DND-41 (cell line): Measurements from ENCODE around the gene BAK1.
A peak's percentile ranks its signal among the peaks of the same experiment; 100 is the strongest.

Experiments
- ATAC-seq: fragments of 200-7000 bp; cut with Tn5 transposase; 3 replicates; pipeline ENCODE4 v1.9.1; 2021; ENCODE audit warnings: low read depth; ENCODE audit not compliant: insufficient read depth
- DNase-seq: peaks from one replicate; pipeline ENCODE4 v3.0.0-alpha.2; 2020
- H2AFZ ChIP-seq: 2 replicates; pipeline ENCODE4 v1.6.0; 2012; ENCODE audit warnings: low read depth, low read length
- H3K27ac ChIP-seq: 2 replicates; pipeline ENCODE4 v1.5.1; 2012; ENCODE audit warnings: low read length, inconsistent platforms
- H3K27me3 ChIP-seq: fragments of 200-600 bp; sonication (generic); 2 replicates; pipeline ENCODE4 v1.6.0; 2012; ENCODE audit warnings: low read length, mild to moderate bottlenecking, inconsistent platforms; ENCODE audit not compliant: insufficient read depth, poor library complexity
- H3K36me3 ChIP-seq: 2 replicates; pipeline ENCODE4 v1.5.1; 2012; ENCODE audit warnings: low read length, inconsistent platforms; ENCODE audit not compliant: insufficient read depth
- H3K4me1 ChIP-seq: 2 replicates; pipeline ENCODE4 v1.5.1; 2012; ENCODE audit warnings: mild to moderate bottlenecking, low read length; ENCODE audit not compliant: insufficient read depth
- H3K4me2 ChIP-seq: 2 replicates; pipeline ENCODE4 v1.6.0; 2012; ENCODE audit warnings: mild to moderate bottlenecking, moderate library complexity, low read length, inconsistent platforms; ENCODE audit not compliant: insufficient read depth
- H3K4me3 ChIP-seq, 2 experiments: fragments of 200-600 bp in 1 of 2; shearing (Covaris generic) in 1 of 2; 2 replicates each; pipeline ENCODE4 v1.5.1; 2012 to 2016; ENCODE audit warnings: inconsistent platforms in 2 of 2, low read length in 2 of 2, mild to moderate bottlenecking in 2 of 2, low read depth in 1 of 2, moderate library complexity in 1 of 2
- H3K79me2 ChIP-seq: 2 replicates; pipeline ENCODE4 v1.6.0; 2012; ENCODE audit warnings: low read length, inconsistent platforms; ENCODE audit not compliant: insufficient read depth
- H3K9ac ChIP-seq: 2 replicates; pipeline ENCODE4 v1.6.0; 2012; ENCODE audit warnings: low read depth, mild to moderate bottlenecking, inconsistent platforms, low read length, moderate library complexity
- H3K9me3 ChIP-seq: 2 replicates; pipeline ENCODE4 v1.5.1; 2012; ENCODE audit warnings: low read length, moderate library complexity, mild to moderate bottlenecking, inconsistent platforms; ENCODE audit not compliant: insufficient read depth, severe bottlenecking
- H4K20me1 ChIP-seq: 2 replicates; pipeline ENCODE4 v1.6.0; 2012; ENCODE audit warnings: low read length; ENCODE audit not compliant: insufficient read depth
- EZH2 ChIP-seq: IDR thresholded peaks from 3 replicates; pipeline ENCODE4 v1.6.1; 2012; ENCODE audit warnings: borderline replicate concordance, low read depth, mild to moderate bottlenecking, moderate library complexity, low read length, inconsistent platforms; ENCODE audit not compliant: severe bottlenecking
- TF ChIP-seq, protein P1 (sequence below): IDR thresholded peaks from 2 replicates; pipeline ENCODE4 v1.5.1; 2012; ENCODE audit warnings: borderline replicate concordance, low read length, moderate library complexity, mild to moderate bottlenecking; ENCODE audit not compliant: poor library complexity, severe bottlenecking; ENCODE audit errors: extremely low read depth

BAK1 gene

DNA sequence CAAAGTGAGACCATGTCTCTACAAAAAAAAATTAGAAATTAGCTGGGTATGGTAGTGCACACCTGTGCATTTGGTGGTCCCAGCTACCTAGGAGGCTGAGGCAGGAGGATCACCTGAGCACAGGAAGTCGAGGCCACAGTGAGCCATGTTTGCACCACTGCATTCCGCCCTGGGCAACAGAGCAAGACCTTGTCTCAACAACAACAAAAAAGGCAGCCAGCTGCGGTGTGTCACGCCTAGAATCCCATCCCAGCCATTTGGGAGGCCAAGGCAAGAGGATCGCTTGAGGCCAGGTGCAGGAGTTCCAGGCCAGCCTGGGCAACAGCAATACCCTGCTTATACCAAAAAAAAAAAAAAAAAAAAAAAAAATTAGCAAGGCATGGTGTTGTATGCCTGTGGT lies 1.1 kb upstream of the BAK1 start:
- TF ChIP-seq EZH2 = no peak
- TF ChIP-seq, protein P1, sequence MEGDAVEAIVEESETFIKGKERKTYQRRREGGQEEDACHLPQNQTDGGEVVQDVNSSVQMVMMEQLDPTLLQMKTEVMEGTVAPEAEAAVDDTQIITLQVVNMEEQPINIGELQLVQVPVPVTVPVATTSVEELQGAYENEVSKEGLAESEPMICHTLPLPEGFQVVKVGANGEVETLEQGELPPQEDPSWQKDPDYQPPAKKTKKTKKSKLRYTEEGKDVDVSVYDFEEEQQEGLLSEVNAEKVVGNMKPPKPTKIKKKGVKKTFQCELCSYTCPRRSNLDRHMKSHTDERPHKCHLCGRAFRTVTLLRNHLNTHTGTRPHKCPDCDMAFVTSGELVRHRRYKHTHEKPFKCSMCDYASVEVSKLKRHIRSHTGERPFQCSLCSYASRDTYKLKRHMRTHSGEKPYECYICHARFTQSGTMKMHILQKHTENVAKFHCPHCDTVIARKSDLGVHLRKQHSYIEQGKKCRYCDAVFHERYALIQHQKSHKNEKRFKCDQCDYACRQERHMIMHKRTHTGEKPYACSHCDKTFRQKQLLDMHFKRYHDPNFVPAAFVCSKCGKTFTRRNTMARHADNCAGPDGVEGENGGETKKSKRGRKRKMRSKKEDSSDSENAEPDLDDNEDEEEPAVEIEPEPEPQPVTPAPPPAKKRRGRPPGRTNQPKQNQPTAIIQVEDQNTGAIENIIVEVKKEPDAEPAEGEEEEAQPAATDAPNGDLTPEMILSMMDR = no peak
- H3K27me3 ChIP-seq = no peaks in the 10 kb centered on the region
- peaks cover 18% of the 10 kb centered on the region for H3K36me3 ChIP-seq
- H3K9ac ChIP-seq = no peak overlapping the region
- H3K4me3 ChIP-seq = no peak overlapping the region
- no peak overlapping the region for H3K27ac ChIP-seq
- H3K9me3 ChIP-seq = no peaks in the 10 kb centered on the region
- peaks cover 10% of the 10 kb centered on the region; the same call in 1 of the 2 replicates for H4K20me1 ChIP-seq
- peaks cover 29% of the 10 kb centered on the region for H3K79me2 ChIP-seq
- no peak overlapping the region for H2AFZ ChIP-seq
- peaks cover 44% of the 10 kb centered on the region for H3K4me1 ChIP-seq
- no peak for DNase-seq
- H3K4me2 ChIP-seq = no peak overlapping the region
- ATAC-seq = no peak

DNA sequence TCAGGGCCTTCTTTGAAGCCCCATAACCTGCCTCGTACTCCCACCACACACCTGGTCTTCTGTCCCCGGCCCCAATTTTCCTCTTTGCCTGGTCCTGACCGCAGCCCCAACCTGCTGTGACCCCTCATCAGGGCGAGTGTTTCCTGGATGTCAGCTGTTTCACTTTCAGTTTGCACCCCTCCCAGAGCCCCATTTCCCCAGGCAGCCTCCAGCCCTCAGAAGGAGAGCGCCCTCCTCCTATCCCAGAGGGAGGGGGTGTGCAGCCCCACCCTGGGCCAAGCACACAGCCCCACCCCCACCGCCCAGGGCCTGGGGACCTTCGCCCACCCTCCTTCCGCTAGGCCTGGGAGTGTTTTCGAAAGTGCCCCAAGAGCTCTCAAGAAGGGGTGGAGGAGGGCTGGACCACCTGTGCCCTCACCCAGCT lies 1.5 kb downstream of the BAK1 start:
- Histone ChIP-seq H3K4me2 (peak overlapping the region; percentile 92), H4K20me1 (peaks cover 10% of the 10 kb centered on the region; the same call in 1 of the 2 replicates), H3K4me3 (peak overlapping the region; percentile 68 to 74; a peak in 3 of 4 replicates), H3K36me3 (peaks cover 41% of the 10 kb centered on the region), H2AFZ (no peak overlapping the region), H3K4me1 (peaks cover 26% of the 10 kb centered on the region), H3K27ac (peak overlapping the region; percentile 71), H3K79me2 (peaks cover 29% of the 10 kb centered on the region), H3K27me3 (no peaks in the 10 kb centered on the region), H3K9me3 (no peaks in the 10 kb centered on the region), H3K9ac (peak overlapping the region; percentile 64)
- ATAC-seq (peak; percentile 58), DNase-seq (peak; percentile 75)
- TF ChIP-seq, protein P1 = no peak
- no peak for TF ChIP-seq EZH2

DNA sequence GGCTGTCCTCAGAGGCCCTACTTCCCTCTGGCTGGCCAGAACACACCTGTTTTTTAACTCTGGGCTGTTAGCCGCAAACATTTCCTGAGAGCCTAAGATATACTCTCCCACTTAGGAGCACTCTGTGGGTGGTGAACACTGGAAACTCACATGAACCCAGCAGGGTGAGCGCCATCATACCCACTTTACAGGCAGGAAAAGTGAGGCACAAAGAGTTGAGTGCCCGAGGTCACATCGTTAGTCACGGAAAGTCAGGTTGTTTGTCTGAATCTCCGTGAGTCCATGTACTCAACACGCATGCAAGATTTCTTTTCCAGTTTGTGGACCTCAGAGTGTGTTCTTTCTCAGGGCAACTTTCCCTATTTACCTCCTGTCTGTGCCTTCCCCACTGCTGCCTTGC lies 1.9 kb downstream of the BAK1 start:
- H3K36me3 ChIP-seq = peaks cover 41% of the 10 kb centered on the region
- H2AFZ ChIP-seq = no peak overlapping the region
- H4K20me1 ChIP-seq = peaks cover 10% of the 10 kb centered on the region; the same call in 1 of the 2 replicates
- H3K27me3 ChIP-seq = no peaks in the 10 kb centered on the region
- H3K27ac ChIP-seq = peak overlapping the region; percentile 71
- ATAC-seq = no peak
- no peaks in the 10 kb centered on the region for H3K9me3 ChIP-seq
- H3K4me3 ChIP-seq = peak overlapping the region; percentile 68 to 74; a peak in 3 of 4 replicates
- no peak for DNase-seq
- peaks cover 29% of the 10 kb centered on the region for H3K79me2 ChIP-seq
- H3K4me1 ChIP-seq = peaks cover 26% of the 10 kb centered on the region
- TF ChIP-seq, protein P1 = no peak
- TF ChIP-seq EZH2 = no peak
- peak overlapping the region; percentile 64 for H3K9ac ChIP-seq
- peak overlapping the region; percentile 92 for H3K4me2 ChIP-seq
